H1 (cell line): Measurements from ENCODE around the gene MEF2D. TPM values are rescaled to one million over a fixed set of nuclear protein-coding genes. Genes with fewer than 3 reads are reported as not detected.

Experiments
- CTCF ChIA-PET: fragments of 300-600 bp; sonication (Branson Sonifier 250); formaldehyde crosslinking; loops from one replicate; lab custom pipeline; 2021; ENCODE audit not compliant: partially characterized antibody; lab: Charles Lee
- POLR2A ChIA-PET: fragments of 300-600 bp; sonication (Branson Sonifier 250); formaldehyde crosslinking; loops from one replicate; lab custom pipeline; 2021; ENCODE audit warnings: inconsistent platforms; ENCODE audit not compliant: partially characterized antibody; lab: Charles Lee
- DNase-seq, 2 experiments: peaks; one replicate each; pipeline versions ENCODE4 v3.0.0 to v3.0.0-alpha.2; 2010 to 2022; ENCODE audit warnings: low spot score in 2 of 2, low read depth in 1 of 2, mixed read lengths in 1 of 2
- FAIRE-seq: peaks from 2 replicates; lab custom pipeline; 2011; peaks lifted over from hg19 to GRCh38; lab: Jason Lieb, UNC
- H2AFZ ChIP-seq: 2 replicates; pipeline ENCODE4 v1.8.1; 2012; ENCODE audit warnings: low read length, inconsistent platforms
- H2AK5ac ChIP-seq: 2 replicates; pipeline ENCODE4 v1.6.1; 2013; ENCODE audit warnings: low read depth, low read length
- H2BK120ac ChIP-seq: replicated peaks from 2 replicates; pipeline ENCODE3; 2013; ENCODE audit warnings: low read depth, low read length, inconsistent platforms
- H2BK12ac ChIP-seq: 2 replicates; pipeline ENCODE4 v1.6.1; 2013; ENCODE audit warnings: low read depth, low read length
- H2BK15ac ChIP-seq: 2 replicates; pipeline ENCODE4 v1.6.1; 2013; ENCODE audit warnings: low read length
- H2BK20ac ChIP-seq: 2 replicates; pipeline ENCODE4 v1.6.1; 2013; ENCODE audit warnings: low read length
- H2BK5ac ChIP-seq: 2 replicates; pipeline ENCODE4 v1.6.1; 2013; ENCODE audit warnings: low read depth, low read length
- H3K14ac ChIP-seq: 2 replicates; pipeline ENCODE4 v1.6.1; 2013; ENCODE audit warnings: inconsistent platforms; ENCODE audit not compliant: insufficient read length
- H3K18ac ChIP-seq: 2 replicates; pipeline ENCODE4 v1.6.1; 2013; ENCODE audit warnings: low read length; ENCODE audit errors: extremely low read depth
- H3K23ac ChIP-seq: 2 replicates; pipeline ENCODE4 v1.6.1; 2013; ENCODE audit warnings: inconsistent platforms; ENCODE audit not compliant: insufficient read length
- H3K23me2 ChIP-seq: 2 replicates; pipeline ENCODE4 v1.6.1; 2013; ENCODE audit warnings: low read depth, low read length
- H3K27ac ChIP-seq: 2 replicates; pipeline ENCODE4 v1.6.1; 2011; ENCODE audit warnings: low read depth, low read length, inconsistent platforms
- H3K27me3 ChIP-seq, 4 experiments: replicated peaks in 1 of 4; 1 replicate in 1 of 4; 2 replicates in 3 of 4; pipeline versions ENCODE4 v1.6.1 to v1.8.1; 2011 to 2013; ENCODE audit warnings: low read length in 3 of 4, mild to moderate bottlenecking in 3 of 4, inconsistent platforms in 2 of 4, mixed read lengths in 2 of 4, moderate library complexity in 1 of 4; ENCODE audit not compliant: control insufficient read depth in 3 of 4, insufficient read depth in 3 of 4; ENCODE audit errors: extremely low read depth in 1 of 4
- H3K36me3 ChIP-seq, 4 experiments: 2 replicates each; pipeline versions ENCODE4 v1.6.1 to v1.8.1; 2011 to 2013; ENCODE audit warnings: mild to moderate bottlenecking in 4 of 4, low read length in 3 of 4, moderate library complexity in 2 of 4, control low read depth in 1 of 4, inconsistent platforms in 1 of 4; ENCODE audit not compliant: insufficient read depth in 4 of 4, control insufficient read depth in 2 of 4
- H3K4ac ChIP-seq: replicated peaks from 2 replicates; pipeline ENCODE3; 2013; ENCODE audit warnings: low read length, low read depth, mixed read lengths, inconsistent platforms; ENCODE audit not compliant: insufficient read length
- H3K4me1 ChIP-seq, 4 experiments: replicated peaks in 1 of 4; 1 replicate in 1 of 4; 2 replicates in 3 of 4; pipeline versions ENCODE4 v1.6.1 to v1.8.1; 2011 to 2013; ENCODE audit warnings: low read length in 3 of 4, inconsistent platforms in 2 of 4, mixed read lengths in 1 of 4; ENCODE audit not compliant: insufficient read depth in 4 of 4, control insufficient read depth in 3 of 4
- H3K4me2 ChIP-seq, 2 experiments: 2 replicates each; pipeline versions ENCODE4 v1.6.1 to v1.8.1; 2011 to 2013; ENCODE audit warnings: low read depth in 2 of 2, low read length in 2 of 2, control low read depth in 1 of 2, inconsistent platforms in 1 of 2, mild to moderate bottlenecking in 1 of 2; ENCODE audit not compliant: insufficient read depth in 1 of 2
- H3K4me3 ChIP-seq, 4 experiments: fragments of 200-600, 300-600 bp in 1 of 4; sonication (generic), shearing (Covaris generic), sonication (Bioruptor Twin) in 1 of 4; 2 replicates each; pipeline versions ENCODE4 v1.5.1 to v1.8.1; 2011 to 2016; ENCODE audit warnings: low read length in 4 of 4, low read depth in 3 of 4, control low read depth in 2 of 4, inconsistent platforms in 2 of 4, mild to moderate bottlenecking in 2 of 4, mixed read lengths in 1 of 4, moderate library complexity in 1 of 4; ENCODE audit not compliant: insufficient read depth in 2 of 4; ENCODE audit errors: extremely low read depth in 1 of 4
- H3K56ac ChIP-seq: replicated peaks from 2 replicates; pipeline ENCODE3; 2013; ENCODE audit warnings: low read depth, mild to moderate bottlenecking, mixed read lengths, low read length, inconsistent platforms; ENCODE audit not compliant: insufficient read length
- H3K79me1 ChIP-seq: 2 replicates; pipeline ENCODE4 v1.6.1; 2013; ENCODE audit warnings: low read depth, low read length, control low read depth
- H3K79me2 ChIP-seq, 2 experiments: 2 replicates each; pipeline versions ENCODE4 v1.6.1 to v1.8.1; 2012 to 2013; ENCODE audit warnings: low read length in 2 of 2, mild to moderate bottlenecking in 2 of 2, inconsistent platforms in 1 of 2; ENCODE audit not compliant: insufficient read depth in 2 of 2, control insufficient read depth in 1 of 2
- H3K9ac ChIP-seq, 4 experiments: replicated peaks in 1 of 4; 1 replicate in 1 of 4; 2 replicates in 3 of 4; pipeline versions ENCODE4 v1.6.1 to v1.8.1; 2011 to 2013; ENCODE audit warnings: low read depth in 3 of 4, low read length in 3 of 4, control low read depth in 2 of 4, mild to moderate bottlenecking in 2 of 4, moderate library complexity in 2 of 4, inconsistent platforms in 1 of 4; ENCODE audit errors: extremely low read depth in 1 of 4
- H3K9me3 ChIP-seq, 2 experiments: 2 replicates each; pipeline versions ENCODE4 v1.6.1 to v1.8.1; 2012 to 2013; ENCODE audit warnings: mild to moderate bottlenecking in 2 of 2, moderate library complexity in 2 of 2, control low read depth in 1 of 2, inconsistent platforms in 1 of 2, low read depth in 1 of 2, low read length in 1 of 2, mixed read lengths in 1 of 2; ENCODE audit not compliant: insufficient read depth in 2 of 2
- H4K20me1 ChIP-seq, 2 experiments: replicated peaks in 1 of 2; 2 replicates each; pipeline versions ENCODE3 to v1.8.1; 2011 to 2013; ENCODE audit warnings: inconsistent platforms in 2 of 2, low read length in 2 of 2, mild to moderate bottlenecking in 1 of 2; ENCODE audit not compliant: insufficient read depth in 2 of 2, control insufficient read depth in 1 of 2
- H4K5ac ChIP-seq: 2 replicates; pipeline ENCODE4 v1.6.1; 2013; ENCODE audit warnings: low read length, low read depth, mixed read lengths, inconsistent platforms; ENCODE audit not compliant: insufficient read length
- H4K8ac ChIP-seq: 2 replicates; pipeline ENCODE4 v1.8.0; 2013; ENCODE audit warnings: mild to moderate bottlenecking, moderate library complexity, low read length, inconsistent platforms; ENCODE audit not compliant: insufficient read depth; ENCODE audit errors: extremely low read depth
- H4K91ac ChIP-seq: replicated peaks from 2 replicates; pipeline ENCODE3; 2013; ENCODE audit warnings: low read length, mixed read lengths, inconsistent platforms; ENCODE audit not compliant: insufficient read length
- CEBPB ChIP-seq: IDR thresholded peaks from 2 replicates; pipeline ENCODE4 v1.6.1; 2012; ENCODE audit warnings: low read depth, low read length
- HDAC2 ChIP-seq, 2 experiments: fragments of 300-600 bp in 1 of 2; sonication (generic) in 1 of 2; IDR thresholded peaks; 2 replicates each; pipeline ENCODE4 v1.6.1; 2011 to 2012; ENCODE audit warnings: low read depth in 2 of 2, low read length in 2 of 2, mild to moderate bottlenecking in 2 of 2, moderate library complexity in 2 of 2, borderline replicate concordance in 1 of 2, inconsistent platforms in 1 of 2
- KDM4A ChIP-seq: IDR thresholded peaks from one replicate; pipeline ENCODE4 v1.7.1; 2012; ENCODE audit warnings: low read depth, mild to moderate bottlenecking, moderate library complexity, low read length, inconsistent platforms; ENCODE audit not compliant: severe bottlenecking
- POLR2AphosphoS5 ChIP-seq: IDR thresholded peaks from 2 replicates; pipeline ENCODE4 v1.6.1; 2011; ENCODE audit warnings: low read depth, low read length
- SIN3A ChIP-seq, 2 experiments: IDR thresholded peaks in 1 of 2; conservative IDR thresholded peaks in 1 of 2; 2 replicates each; pipeline ENCODE4 v1.6.1; 2011 to 2012; ENCODE audit warnings: low read length in 2 of 2, improper control_type of control experiment in 1 of 2, low read depth in 1 of 2, mild to moderate bottlenecking in 1 of 2
- YY1 ChIP-seq: IDR thresholded peaks from 2 replicates; pipeline ENCODE4 v1.6.1; 2011; ENCODE audit warnings: low read depth, mild to moderate bottlenecking, low read length
- WGBS, 2 experiments: shearing (Covaris generic) in 1 of 2; methylation state at CpG; one replicate each; pipeline versions ENCODE4 v1.1.6 to v1.1.7; 2013 to 2015; ENCODE audit warnings: low lambda C conversion rate in 2 of 2, mixed read lengths in 2 of 2, inconsistent platforms in 1 of 2, low coverage in 1 of 2, missing lambda C conversion rate in 1 of 2; ENCODE audit not compliant: insufficient replicate concordance in 2 of 2, insufficient coverage in 1 of 2, insufficient read length in 1 of 2; ENCODE audit errors: extremely low coverage in 1 of 2, missing lambda C conversion rate in 1 of 2; 5-methylcytosine and 5-hydroxymethylcytosine counted together
- polyA plus RNA-seq, 7 experiments: library from polyadenylated mRNA; depleted of rRNA in 3 of 7; stranded (reverse) in 5 of 7; unstranded in 2 of 7; fragments of >200 nt in 5 of 7; fragments of 200-250 nt in 2 of 7; gene quantifications; 1 replicate in 5 of 7; 2 replicates in 1 of 7; 4 replicates in 1 of 7; pipeline versions ENCODE4 v1.2.1 to v1.2.3, GENCODE V29; 2011 to 2013; ENCODE audit warnings: missing spikeins in 2 of 7, mixed read lengths in 2 of 7
- total RNA-seq: library from RNA; stranded (reverse); fragmentation: NEBNext Ultra II Directional; extraction: Animal tissue kit (Norgen Biotek cat#: 25700); gene quantifications from 2 replicates; pipeline ENCODE4 v1.2.1, GENCODE V29; 2021

The MEF2D gene
- total and polyA plus RNA-seq, 2 of the 8 experiments (the other 6 are each of a cell fraction or from before 2014, with no cell fraction given) = 17.3 to 20.3 TPM

GRCh38 chr1:156414461-156415064 lies 86.0 kb downstream of the MEF2D start:
- no peak overlapping the region for H3K23ac ChIP-seq
- WGBS, 2 experiments = 48% methylated on average over 8 of the region's 8 CpGs; no CpG with 5 or more reads in 1 of the 2 experiments
- H3K4me2 ChIP-seq = no peak overlapping the region
- H3K9ac ChIP-seq = no peak overlapping the region
- H4K20me1 ChIP-seq = peaks cover 0 to 2% of the 10 kb centered on the region in 2 experiments
- no peak overlapping the region for H4K5ac ChIP-seq
- TF ChIP-seq YY1 (peak; percentile 81; the same call in 1 of the 2 replicates), POLR2AphosphoS5 (no peak), HDAC2 (IDR thresholded peaks at IDR 0.05; ENCODE audit: borderline replicate concordance in 1 of 2, low read depth in 2 of 2, low read length in 2 of 2) (0 out of 4 replicates have a peak, but pooled peaks of 1 of the 2 experiments have one; percentile 41), KDM4A (no peak), CEBPB (no peak), SIN3A (conservative IDR thresholded peaks at IDR 0.05 in 1 of 2, IDR thresholded peaks at IDR 0.05 in 1 of 2; ENCODE audit: low read depth in 1 of 2, low read length in 2 of 2) (peak in 1 of 2 experiments; percentile 49; a peak in 1 of 4 replicates)
- ChIA-PET CTCF (interaction anchor here (0.6 to 16.8 kb wide), 10 partner anchors 11 to 473 kb away, joined by 3 to 517 read pairs (median 5); no protein-coding TSS in a partner anchor), POLR2A (interaction anchor here (0.7 to 3.5 kb wide), 9 partner anchors 9 to 133 kb away, joined by 3 to 15 read pairs (median 3); no protein-coding TSS in a partner anchor)
- no peaks in the 10 kb centered on the region for H3K9me3 ChIP-seq
- no peak overlapping the region for H3K14ac ChIP-seq
- no peak overlapping the region for H4K91ac ChIP-seq
- DNase-seq = peak in 1 of 2 experiments; percentile 89
- H2BK20ac ChIP-seq = no peak overlapping the region
- H3K4me1 ChIP-seq = peaks cover 2 to 11% (median 8%) of the 10 kb centered on the region in 4 experiments
- no peak overlapping the region for H2BK120ac ChIP-seq
- H2BK12ac ChIP-seq = no peak overlapping the region
- H3K23me2 ChIP-seq = no peaks in the 10 kb centered on the region
- H3K56ac ChIP-seq = no peak overlapping the region
- H3K4ac ChIP-seq = no peak overlapping the region
- no peak overlapping the region for H2AFZ ChIP-seq
- no peak overlapping the region for H4K8ac ChIP-seq
- H3K79me1 ChIP-seq = no peaks in the 10 kb centered on the region
- no peak overlapping the region for H2BK5ac ChIP-seq
- no peak overlapping the region for H2AK5ac ChIP-seq
- no peak overlapping the region for H3K27ac ChIP-seq
- FAIRE-seq = no peak
- H3K79me2 ChIP-seq = no peaks in the 10 kb centered on the region
- no peak overlapping the region for H3K4me3 ChIP-seq
- H2BK15ac ChIP-seq = no peak overlapping the region
- no peak overlapping the region for H3K18ac ChIP-seq
- peaks cover 0 to 7% (median 5%) of the 10 kb centered on the region in 4 experiments; a peak in 6 of 7 replicates for H3K27me3 ChIP-seq
- H3K36me3 ChIP-seq = no peaks in the 10 kb centered on the region
